RWPE2 (cell line): ENCODE measurements around the gene ZNFX1.

Experiments
- ATAC-seq: fragments of 200-7000 bp; cut with Tn5 transposase; 3 replicates; pipeline ENCODE4 v1.9.1; 2021; ENCODE audit warnings: low read depth
- DNase-seq: peaks from one replicate; pipeline ENCODE4 v3.0.0-alpha.2; 2020; ENCODE audit warnings: low spot score
- H3K27ac ChIP-seq: fragments of 450-650 bp; 2 replicates; pipeline ENCODE4 v1.5.1; 2017; ENCODE audit warnings: mild to moderate bottlenecking; ENCODE audit not compliant: poor library complexity, severe bottlenecking
- H3K27me3 ChIP-seq: fragments of 250-450 bp; sonication (Bioruptor Pico); 2 replicates; pipeline ENCODE4 v1.5.1; 2021; ENCODE audit warnings: mild to moderate bottlenecking, moderate library complexity; ENCODE audit not compliant: insufficient read depth, poor library complexity, severe bottlenecking
- H3K36me3 ChIP-seq: fragments of 250-450 bp; sonication (Bioruptor Pico); 2 replicates; pipeline ENCODE4 v1.5.1; 2020; ENCODE audit warnings: low read depth, mild to moderate bottlenecking, moderate library complexity
- H3K4me1 ChIP-seq: fragments of 250-450 bp; sonication (Bioruptor Pico); 2 replicates; pipeline ENCODE4 v1.5.1; 2021; ENCODE audit warnings: mild to moderate bottlenecking, moderate library complexity; ENCODE audit not compliant: insufficient read depth, poor library complexity, severe bottlenecking
- H3K4me3 ChIP-seq: fragments of 250-450 bp; sonication (Bioruptor Pico); 2 replicates; pipeline ENCODE4 v1.5.1; 2021; ENCODE audit warnings: mild to moderate bottlenecking, moderate library complexity; ENCODE audit not compliant: severe bottlenecking
- H3K9me3 ChIP-seq: fragments of 250-450 bp; sonication (Bioruptor Pico); 2 replicates; pipeline ENCODE4 v1.5.1; 2021; ENCODE audit warnings: mild to moderate bottlenecking, moderate library complexity; ENCODE audit not compliant: severe bottlenecking
- TF ChIP-seq, protein P1 (sequence below): fragments of 450-650 bp; IDR thresholded peaks from one replicate; pipeline ENCODE4 v1.5.1; 2017; ENCODE audit warnings: mild to moderate bottlenecking, moderate library complexity; ENCODE audit not compliant: poor library complexity, severe bottlenecking

ZNFX1 gene

GRCh38 chr20:49245921-49246740 lies 31.7 kb downstream of the ZNFX1 start:
- no peak for DNase-seq

GRCh38 chr20:49237531-49237930 lies 40.3 kb downstream of the ZNFX1 start:
- Histone ChIP-seq H3K27me3 (no peaks in the 10 kb centered on the region), H3K4me3 (no peak overlapping the region), H3K36me3 (peaks cover 96% of the 10 kb centered on the region), H3K4me1 (no peaks in the 10 kb centered on the region), H3K27ac (no peak overlapping the region), H3K9me3 (no peaks in the 10 kb centered on the region)
- no peak for ATAC-seq
- no peak for DNase-seq
- TF ChIP-seq, protein P1, sequence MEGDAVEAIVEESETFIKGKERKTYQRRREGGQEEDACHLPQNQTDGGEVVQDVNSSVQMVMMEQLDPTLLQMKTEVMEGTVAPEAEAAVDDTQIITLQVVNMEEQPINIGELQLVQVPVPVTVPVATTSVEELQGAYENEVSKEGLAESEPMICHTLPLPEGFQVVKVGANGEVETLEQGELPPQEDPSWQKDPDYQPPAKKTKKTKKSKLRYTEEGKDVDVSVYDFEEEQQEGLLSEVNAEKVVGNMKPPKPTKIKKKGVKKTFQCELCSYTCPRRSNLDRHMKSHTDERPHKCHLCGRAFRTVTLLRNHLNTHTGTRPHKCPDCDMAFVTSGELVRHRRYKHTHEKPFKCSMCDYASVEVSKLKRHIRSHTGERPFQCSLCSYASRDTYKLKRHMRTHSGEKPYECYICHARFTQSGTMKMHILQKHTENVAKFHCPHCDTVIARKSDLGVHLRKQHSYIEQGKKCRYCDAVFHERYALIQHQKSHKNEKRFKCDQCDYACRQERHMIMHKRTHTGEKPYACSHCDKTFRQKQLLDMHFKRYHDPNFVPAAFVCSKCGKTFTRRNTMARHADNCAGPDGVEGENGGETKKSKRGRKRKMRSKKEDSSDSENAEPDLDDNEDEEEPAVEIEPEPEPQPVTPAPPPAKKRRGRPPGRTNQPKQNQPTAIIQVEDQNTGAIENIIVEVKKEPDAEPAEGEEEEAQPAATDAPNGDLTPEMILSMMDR, result no peak

More at GRCh38 chr20:49245921-49246740, 31.7 kb downstream of the ZNFX1 start:
- Histone ChIP-seq H3K4me3 (no peak overlapping the region), H3K36me3 (peaks cover 99% of the 10 kb centered on the region), H3K9me3 (no peaks in the 10 kb centered on the region), H3K27ac (no peak overlapping the region), H3K27me3 (no peaks in the 10 kb centered on the region), H3K4me1 (no peaks in the 10 kb centered on the region)
- peak; percentile 74 for ATAC-seq
- TF ChIP-seq, protein P1, result peak; percentile 99

GRCh38 chr20:49236301-49236700 lies 41.6 kb downstream of the ZNFX1 start:
- TF ChIP-seq, protein P1, result no peak
- H3K36me3 ChIP-seq, result peaks cover 94% of the 10 kb centered on the region

DNA sequence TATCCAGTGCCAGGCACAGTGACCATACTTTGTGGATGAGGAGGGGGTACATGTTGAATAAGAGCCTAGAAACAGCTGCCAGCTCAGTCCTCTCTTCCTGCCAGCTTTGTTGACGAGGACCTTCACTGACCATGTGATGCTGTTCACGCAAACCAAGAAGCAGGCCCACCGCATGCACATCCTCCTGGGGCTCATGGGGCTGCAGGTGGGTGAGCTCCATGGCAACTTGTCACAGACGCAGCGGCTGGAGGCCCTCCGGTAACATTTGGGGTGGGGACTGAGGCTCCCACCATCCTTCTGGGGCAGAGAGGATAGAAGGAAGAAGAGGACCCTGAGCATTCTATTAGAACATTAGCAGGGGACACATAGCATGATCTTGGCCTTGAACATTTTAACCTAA lies 43.0 kb downstream of the ZNFX1 start:
- Histone ChIP-seq H3K9me3 (no peaks in the 10 kb centered on the region), H3K27ac (no peak overlapping the region), H3K36me3 (peaks cover 94% of the 10 kb centered on the region), H3K4me3 (no peak overlapping the region), H3K27me3 (no peaks in the 10 kb centered on the region), H3K4me1 (no peaks in the 10 kb centered on the region)
- no peak for DNase-seq
- TF ChIP-seq, protein P1, result no peak
- ATAC-seq, result no peak

More at GRCh38 chr20:49236301-49236700, 41.6 kb downstream of the ZNFX1 start:
- Histone ChIP-seq H3K9me3 (no peaks in the 10 kb centered on the region), H3K4me1 (no peaks in the 10 kb centered on the region), H3K27me3 (no peaks in the 10 kb centered on the region), H3K27ac (no peak overlapping the region), H3K4me3 (no peak overlapping the region)
- ATAC-seq, result no peak
- no peak for DNase-seq

DNA sequence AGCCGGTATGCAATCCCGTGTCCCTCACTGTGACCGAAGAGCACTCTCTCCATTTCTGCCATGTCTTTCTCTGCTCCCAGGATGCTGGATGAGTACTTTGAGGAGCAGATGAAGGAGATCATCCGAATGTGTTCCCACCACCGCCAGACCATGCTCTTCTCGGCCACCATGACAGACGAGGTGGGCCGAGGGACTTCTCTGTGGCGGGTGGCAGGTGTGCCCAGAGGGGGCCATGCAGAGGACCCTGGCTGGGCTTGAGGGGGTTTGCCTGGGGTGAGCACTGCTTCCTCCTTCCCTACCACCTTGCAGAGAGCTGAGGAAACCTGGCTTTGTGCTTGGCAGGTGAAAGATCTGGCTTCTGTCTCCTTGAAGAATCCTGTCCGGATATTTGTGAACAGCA lies 44.6 kb downstream of the ZNFX1 start:
- no peak for ATAC-seq
- H3K4me3 ChIP-seq, result no peak overlapping the region
- no peak overlapping the region for H3K27ac ChIP-seq
- TF ChIP-seq, protein P1, result no peak
- H3K4me1 ChIP-seq, result no peaks in the 10 kb centered on the region
- H3K27me3 ChIP-seq, result no peaks in the 10 kb centered on the region
- no peaks in the 10 kb centered on the region for H3K9me3 ChIP-seq
- peaks cover 94% of the 10 kb centered on the region for H3K36me3 ChIP-seq
- DNase-seq, result no peak
